NCI-H146 (cell line): ENCODE data around the gene KIF5C.

Source experiments
- DNase-seq: peaks from one replicate; lab custom pipeline; 2025; lab: John Stamatoyannopoulos, UW

Gene KIF5C

DNA sequence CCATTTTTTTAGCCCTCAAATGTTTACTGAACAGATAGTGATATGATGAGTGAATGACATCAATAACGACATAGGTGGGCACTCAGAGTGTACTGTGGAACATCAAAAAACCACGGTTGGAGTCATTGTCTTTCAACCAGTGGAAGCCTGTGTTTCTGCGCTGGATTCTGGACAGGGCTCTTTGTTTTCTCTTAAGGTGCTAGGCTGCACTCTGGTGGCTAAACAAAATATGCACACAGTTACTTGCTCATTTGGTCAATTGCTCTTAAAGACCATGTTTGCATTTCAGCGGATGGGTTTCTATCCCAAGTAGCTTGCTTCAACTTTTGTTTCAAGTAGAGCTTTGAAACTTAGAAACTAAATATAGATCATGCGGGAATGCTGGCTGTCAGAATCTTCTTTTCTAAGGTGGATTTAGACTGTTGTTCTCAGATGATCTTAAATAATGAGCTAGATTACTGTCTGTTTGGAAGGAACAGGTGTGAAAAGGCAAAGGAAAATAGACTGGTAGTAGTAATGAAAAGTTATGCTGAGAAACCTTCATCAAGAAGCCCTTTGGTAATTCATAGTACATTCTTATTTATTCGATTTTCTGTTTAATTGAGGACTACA is 115.0 kb downstream of the KIF5C start:
- DNase-seq = peak; percentile 80

GRCh38 chr2:148990968-148991367 is 115.9 kb downstream of the KIF5C start:
- DNase-seq = peak; percentile 69

GRCh38 chr2:148992448-148992847 is 117.4 kb downstream of the KIF5C start:
- DNase-seq = no peak

GRCh38 chr2:148993351-148993750 is 118.3 kb downstream of the KIF5C start:
- no peak for DNase-seq

DNA sequence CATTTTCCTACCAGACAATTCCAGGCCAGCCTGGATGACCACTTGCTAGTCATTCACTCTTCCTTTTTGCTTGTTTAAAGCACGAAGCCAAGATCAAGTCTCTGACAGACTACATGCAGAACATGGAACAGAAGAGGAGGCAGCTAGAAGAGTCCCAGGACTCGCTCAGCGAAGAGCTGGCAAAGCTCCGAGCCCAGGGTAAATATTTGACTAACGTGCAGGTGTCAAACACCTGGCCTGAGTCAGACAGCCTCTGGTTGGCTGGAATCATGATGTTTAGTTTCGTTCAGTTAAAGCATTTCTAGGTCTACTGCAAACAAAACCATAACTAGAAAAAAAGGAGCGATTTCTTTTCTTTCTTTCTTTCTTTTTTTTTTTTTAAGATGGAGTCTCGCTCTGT is 119.3 kb downstream of the KIF5C start:
- peak; percentile 80 for DNase-seq

- no peak for DNase-seq
Observed at GRCh38 chr2:148996805-148997204, 121.8 kb downstream of the KIF5C start.

GRCh38 chr2:148998165-148998830 is 123.3 kb downstream of the KIF5C start:
- no peak for DNase-seq

DNA sequence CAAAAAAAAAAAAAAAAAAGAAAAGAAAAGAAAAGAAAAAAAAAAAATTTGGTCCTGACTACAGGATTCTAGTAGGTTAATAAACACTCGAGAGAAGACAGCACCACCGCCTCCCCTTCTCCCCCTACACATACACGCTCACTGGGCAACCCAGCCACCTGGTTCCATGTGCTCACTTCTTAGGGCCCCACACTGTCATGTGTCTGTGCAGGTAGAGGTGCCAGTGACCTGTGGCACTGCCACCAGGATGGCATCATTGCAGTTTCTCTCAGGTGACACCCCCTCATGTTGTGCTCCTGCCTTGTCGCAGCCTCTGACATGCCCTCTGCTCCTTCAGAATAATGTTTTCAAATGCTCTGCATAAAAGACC is 123.8 kb downstream of the KIF5C start:
- no peak for DNase-seq

DNA sequence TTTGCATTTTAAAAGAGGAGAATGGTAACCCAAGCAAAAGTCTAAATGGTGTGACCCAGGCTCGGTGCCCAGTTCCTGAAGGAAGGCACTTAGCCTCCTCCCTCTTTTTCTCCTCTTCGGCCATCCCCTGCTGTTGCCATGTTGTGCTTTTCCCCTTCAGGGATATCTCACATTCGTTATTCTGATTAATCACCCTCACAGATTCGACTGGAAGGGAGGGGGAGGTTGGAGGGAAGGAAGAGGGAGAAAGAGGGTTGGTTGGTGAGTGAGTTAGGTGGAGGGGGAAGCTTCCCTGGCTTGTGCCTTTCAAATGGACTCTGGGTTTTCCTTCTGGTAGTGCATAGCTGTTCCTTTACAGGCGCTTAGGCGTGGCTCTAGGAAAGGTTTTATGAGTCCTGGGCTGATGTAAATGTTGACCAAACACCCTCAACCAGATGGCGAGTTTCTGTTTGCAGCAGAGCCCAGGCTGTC is 124.5 kb downstream of the KIF5C start:
- no peak for DNase-seq

DNA sequence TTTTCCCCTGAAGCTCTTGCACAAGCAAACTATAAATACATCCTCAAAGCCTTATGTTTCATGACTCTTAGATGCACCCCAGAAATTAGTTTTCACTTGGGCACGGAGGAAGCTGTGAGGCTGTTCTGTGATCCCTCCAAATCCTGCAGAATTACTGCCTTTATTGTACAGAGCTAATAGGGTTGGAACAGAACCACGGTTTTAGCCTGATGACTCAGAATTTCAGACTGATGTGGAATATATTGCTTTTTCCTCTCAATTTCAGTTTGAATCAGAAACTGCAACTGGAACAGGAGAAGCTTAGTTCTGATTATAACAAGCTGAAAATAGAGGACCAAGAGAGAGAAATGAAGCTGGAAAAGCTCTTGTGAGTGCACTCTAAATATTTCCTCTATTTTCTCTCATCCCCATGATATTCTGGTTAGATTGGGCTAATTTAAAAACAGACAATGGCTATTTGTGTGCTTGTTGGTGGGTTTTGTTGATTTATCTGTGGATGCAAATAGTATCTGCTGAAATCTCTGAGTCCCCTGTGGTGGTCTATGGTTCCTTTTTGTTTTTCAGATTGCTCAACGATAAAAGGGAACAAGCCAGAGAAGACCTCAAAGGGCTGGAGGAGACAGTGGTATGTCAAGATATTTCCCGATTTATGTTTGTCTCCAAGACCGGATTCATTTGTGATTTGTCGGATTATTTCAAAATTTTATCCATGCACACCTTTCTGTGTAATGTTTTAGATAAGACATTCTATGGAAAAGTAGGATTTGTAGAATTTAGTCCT is 125.3 kb downstream of the KIF5C start:
- no peak for DNase-seq

GRCh38 chr2:149001496-149001895 is 126.5 kb downstream of the KIF5C start:
- no peak for DNase-seq

GRCh38 chr2:149002378-149002890 is 127.4 kb downstream of the KIF5C start:
- DNase-seq = no peak

- DNase-seq = no peak
Observed at GRCh38 chr2:149002891-149003740, 128.1 kb downstream of the KIF5C start.

- no peak for DNase-seq
Observed at GRCh38 chr2:149004836-149005235, 129.8 kb downstream of the KIF5C start.

DNA sequence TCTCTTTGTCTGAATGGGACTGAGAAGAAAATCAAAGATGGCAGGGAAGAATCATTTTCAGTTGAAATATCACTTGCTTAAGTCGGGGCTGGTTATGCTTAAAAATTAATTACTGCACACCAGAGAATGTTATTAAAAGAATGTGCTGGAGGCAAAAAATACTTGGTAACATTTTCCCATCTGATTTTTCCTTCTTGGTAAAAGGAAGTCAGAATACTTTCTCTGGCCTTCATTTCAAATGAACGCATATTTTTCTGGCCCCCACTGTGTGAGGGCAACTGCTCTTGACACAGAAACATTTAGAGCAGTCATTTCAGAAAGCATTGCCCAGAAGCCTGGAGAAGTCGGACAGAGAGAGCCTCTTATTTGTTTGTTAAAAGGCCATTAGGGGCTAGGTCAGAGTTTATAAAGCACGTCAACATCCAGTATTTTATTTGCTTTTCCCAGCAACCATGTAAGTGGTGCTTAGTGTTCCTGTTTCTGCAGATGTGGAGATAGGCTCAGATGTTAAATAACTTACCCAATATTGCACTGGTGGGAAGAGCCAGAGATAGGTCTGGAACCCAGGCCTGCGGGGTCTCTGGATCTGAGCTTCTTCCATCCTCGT is 130.5 kb downstream of the KIF5C start:
- DNase-seq = no peak

GRCh38 chr2:149006883-149007543 is 132.0 kb downstream of the KIF5C start:
- no peak for DNase-seq

- no peak for DNase-seq
Observed at GRCh38 chr2:149008381-149008780, 133.4 kb downstream of the KIF5C start.

GRCh38 chr2:149009576-149010461 is 134.8 kb downstream of the KIF5C start:
- DNase-seq = no peak

- DNase-seq = no peak
Observed at GRCh38 chr2:149012545-149012944, 137.5 kb downstream of the KIF5C start.

- DNase-seq = no peak
Observed at GRCh38 chr2:149015501-149015900, 140.5 kb downstream of the KIF5C start.
